Upper lobe of right lung (tissue), 1 donor: ENCODE results near the gene ANO3. TPM values are rescaled to one million over a fixed set of nuclear protein-coding genes. Genes with fewer than 3 reads are reported as not detected.
A peak's percentile ranks its signal among the peaks of the same experiment; 100 is the strongest.

Experiments
- ATAC-seq: fragments of 200-7000 bp; cut with Tn5 transposase; one replicate; pipeline ENCODE4 v1.9.1; 2020; ENCODE audit warnings: mild to moderate bottlenecking, moderate library complexity
- DNase-seq: peaks from one replicate; pipeline ENCODE4 v3.0.0-alpha.2; 2020
- H3K27ac ChIP-seq: fragments of 200-600 bp; one replicate; pipeline ENCODE4 v1.8.0; 2022
- H3K27me3 ChIP-seq: fragments of 200-600 bp; one replicate; pipeline ENCODE4 v1.8.0; 2022; ENCODE audit warnings: mild to moderate bottlenecking
- H3K36me3 ChIP-seq: fragments of 200-600 bp; one replicate; pipeline ENCODE4 v1.8.0; 2022
- H3K4me1 ChIP-seq: fragments of 200-600 bp; one replicate; pipeline ENCODE4 v1.8.0; 2022
- H3K4me3 ChIP-seq: fragments of 200-600 bp; one replicate; pipeline ENCODE4 v1.8.0; 2022; ENCODE audit warnings: mild to moderate bottlenecking
- H3K9me3 ChIP-seq: fragments of 200-600 bp; one replicate; pipeline ENCODE4 v1.8.0; 2022
- CTCF ChIP-seq: fragments of 200-600 bp; IDR thresholded peaks from one replicate; pipeline ENCODE4 v1.8.0; 2022; ENCODE audit warnings: antibody characterized with exemption
- intact Hi-C: fragments of 100-400 bp; cut with DNase I; formaldehyde crosslinking; loops from one replicate; pipeline ENCODE4 v1.11.0; 2022
- total RNA-seq: library from RNA; stranded (reverse); fragmentation: NEBNext Ultra II Directional; extraction: Animal tissue kit (Norgen Biotek cat#: 25700); gene quantifications from one replicate; pipeline ENCODE4 v1.2.1, GENCODE V29; 2021
- donor health status: DM: no; HTN: yes; CAD: no; lungs with severe emphysema.

The ANO3 gene
- total RNA-seq, 1 donor from 2014 or later, result 1.2 TPM

- TF ChIP-seq CTCF, result no peak
- Histone ChIP-seq H3K27ac (no peak overlapping the region), H3K4me3 (no peak overlapping the region), H3K36me3 (no peaks in the 10 kb centered on the region), H3K27me3 (no peaks in the 10 kb centered on the region), H3K4me1 (no peaks in the 10 kb centered on the region), H3K9me3 (no peaks in the 10 kb centered on the region)
- no peak for DNase-seq
- no peak for ATAC-seq
- intact Hi-C loops, result no loop called here
These were observed 247.2 kb downstream of the ANO3 start for GRCh38 chr11:26578998-26579661.

GRCh38 chr11:26579683-26580082 is 247.8 kb downstream of the ANO3 start:
- no peak overlapping the region for H3K4me3 ChIP-seq
- DNase-seq (no peak), ATAC-seq (no peak)
- H3K4me1 ChIP-seq, result no peaks in the 10 kb centered on the region
- intact Hi-C loops, result no loop called here
- no peak overlapping the region for H3K27ac ChIP-seq
- no peaks in the 10 kb centered on the region for H3K36me3 ChIP-seq
- TF ChIP-seq CTCF, result no peak
- H3K27me3 ChIP-seq, result no peaks in the 10 kb centered on the region
- H3K9me3 ChIP-seq, result no peaks in the 10 kb centered on the region

- no peaks in the 10 kb centered on the region for H3K36me3 ChIP-seq
- intact Hi-C loops, result no loop called here
- TF ChIP-seq CTCF, result no peak
- H3K4me1 ChIP-seq, result no peaks in the 10 kb centered on the region
- no peak overlapping the region for H3K4me3 ChIP-seq
- peak; percentile 25 for ATAC-seq
- H3K27me3 ChIP-seq, result no peaks in the 10 kb centered on the region
- no peak overlapping the region for H3K27ac ChIP-seq
- DNase-seq, result no peak
- H3K9me3 ChIP-seq, result no peaks in the 10 kb centered on the region
These were observed 249.0 kb downstream of the ANO3 start for GRCh38 chr11:26580929-26581328.

GRCh38 chr11:26583550-26583949 is 251.6 kb downstream of the ANO3 start:
- peak; percentile 88 for ATAC-seq
- Histone ChIP-seq H3K27me3 (no peaks in the 10 kb centered on the region), H3K27ac (no peak overlapping the region), H3K4me3 (no peak overlapping the region), H3K4me1 (no peaks in the 10 kb centered on the region), H3K36me3 (no peaks in the 10 kb centered on the region), H3K9me3 (no peaks in the 10 kb centered on the region)
- intact Hi-C loops, result no loop called here
- TF ChIP-seq CTCF, result no peak
- DNase-seq, result no peak

GRCh38 chr11:26584818-26585217 is 252.9 kb downstream of the ANO3 start:
- H3K27me3 ChIP-seq, result no peaks in the 10 kb centered on the region
- no peak for TF ChIP-seq CTCF
- ATAC-seq (no peak), DNase-seq (no peak)
- no peaks in the 10 kb centered on the region for H3K4me1 ChIP-seq
- no peak overlapping the region for H3K4me3 ChIP-seq
- H3K9me3 ChIP-seq, result no peaks in the 10 kb centered on the region
- no peak overlapping the region for H3K27ac ChIP-seq
- H3K36me3 ChIP-seq, result no peaks in the 10 kb centered on the region
- intact Hi-C loops, result no loop called here

GRCh38 chr11:26587073-26587472 is 255.1 kb downstream of the ANO3 start:
- H3K27ac ChIP-seq, result no peak overlapping the region
- no peak for TF ChIP-seq CTCF
- H3K4me1 ChIP-seq, result no peaks in the 10 kb centered on the region
- H3K27me3 ChIP-seq, result no peaks in the 10 kb centered on the region
- intact Hi-C loops, result no loop called here
- ATAC-seq (no peak), DNase-seq (no peak)
- H3K9me3 ChIP-seq, result no peaks in the 10 kb centered on the region
- no peaks in the 10 kb centered on the region for H3K36me3 ChIP-seq
- H3K4me3 ChIP-seq, result no peak overlapping the region
